Panc1 (cell line): ENCODE measurements around the gene MIPOL1. TPM values are rescaled to one million over a fixed set of nuclear protein-coding genes. Genes with fewer than 3 reads are reported as not detected.
"Not testable (repeated sequence)": the region's sequence is repeated elsewhere in the genome, so short reads cannot be mapped to it uniquely, and the experiment has no call there.

ENCODE experiments used
- ATAC-seq: fragments of 200-7000 bp; cut with Tn5 transposase; 2 replicates; pipeline ENCODE4 v1.9.1; 2020; ENCODE audit warnings: mild to moderate bottlenecking, moderate library complexity
- BruUV-seq: library from RNA; stranded (reverse); fragments of 400-500 nt; replicated peaks from 2 replicates; lab custom pipeline; 2021; lab: Mats Ljungman, UMichigan
- CTCF ChIA-PET: fragments of 300-600 bp; sonication (Branson Sonifier 250); formaldehyde crosslinking; loops from one replicate; lab custom pipeline; 2022; ENCODE audit warnings: antibody characterized with exemption; lab: Charles Lee
- POLR2A ChIA-PET: fragments of 300-600 bp; sonication (Branson Sonifier 250); formaldehyde crosslinking; loops from one replicate; lab custom pipeline; 2022; ENCODE audit warnings: antibody characterized with exemption; lab: Charles Lee
- DNase-seq: peaks from one replicate; pipeline ENCODE4 v3.0.0-alpha.2; 2010; ENCODE audit warnings: low read depth, low spot score
- H3K27ac ChIP-seq: 2 replicates; pipeline ENCODE4 v1.5.1; 2011; ENCODE audit warnings: mild to moderate bottlenecking, low read length, inconsistent platforms
- H3K27me3 ChIP-seq: fragments of 200-500 bp; sonication (Bioruptor generic); 2 replicates; pipeline ENCODE4 v1.6.0; 2014; ENCODE audit warnings: low read length, inconsistent platforms; ENCODE audit not compliant: control insufficient read depth, insufficient read depth
- H3K36me3 ChIP-seq: fragments of 200-500 bp; sonication (Bioruptor generic); 2 replicates; pipeline ENCODE4 v1.5.1; 2014; ENCODE audit warnings: inconsistent platforms, mild to moderate bottlenecking, low read length, moderate library complexity; ENCODE audit not compliant: control insufficient read depth, insufficient read depth
- H3K4me1 ChIP-seq: 2 replicates; pipeline ENCODE4 v1.5.1; 2011; ENCODE audit warnings: inconsistent platforms, mild to moderate bottlenecking, low read length, moderate library complexity; ENCODE audit not compliant: control insufficient read depth, insufficient read depth
- H3K4me3 ChIP-seq, 2 experiments: 2 replicates each; pipeline ENCODE4 v1.5.1; 2011 to 2012; ENCODE audit warnings: low read depth in 2 of 2, low read length in 2 of 2, mild to moderate bottlenecking in 2 of 2, inconsistent platforms in 1 of 2, moderate library complexity in 1 of 2
- H3K9me3 ChIP-seq: fragments of 200-500 bp; sonication (Bioruptor generic); 2 replicates; pipeline ENCODE4 v1.5.1; 2014; ENCODE audit warnings: low read depth, mild to moderate bottlenecking, inconsistent platforms, low read length, moderate library complexity; ENCODE audit not compliant: control insufficient read depth, insufficient read depth
- POLR2AphosphoS5 ChIP-seq: IDR thresholded peaks from 2 replicates; pipeline ENCODE4 v1.6.1; 2012; ENCODE audit warnings: mild to moderate bottlenecking, low read depth, low read length, moderate library complexity
- REST ChIP-seq, 2 experiments: IDR thresholded peaks; 2 replicates each; pipeline ENCODE4 v1.6.1; 2011 to 2012; ENCODE audit warnings: low read depth in 2 of 2, control low read depth in 1 of 2, low read length in 1 of 2, mild to moderate bottlenecking in 1 of 2, moderate library complexity in 1 of 2; ENCODE audit not compliant: insufficient read depth in 1 of 2
- SIN3A ChIP-seq: IDR thresholded peaks from 2 replicates; pipeline ENCODE4 v1.6.1; 2012; ENCODE audit warnings: low read depth, mild to moderate bottlenecking, low read length, moderate library complexity, borderline replicate concordance; ENCODE audit not compliant: insufficient read depth
- TCF7L2 ChIP-seq: IDR thresholded peaks from 2 replicates; pipeline ENCODE4 v1.6.1; 2011; ENCODE audit warnings: mild to moderate bottlenecking, low read depth, low read length, inconsistent platforms
- in situ Hi-C: cut with HindIII; loops from 2 replicates; pipeline ENCODE4 v1.10.0; 2016; ENCODE audit warnings: low sequenced_read_pairs, low pct_unique_long_range_greater_than_20kb
- intact Hi-C: fragments of 100-400 bp; cut with micrococcal nuclease; formaldehyde crosslinking; loops from one replicate; pipeline ENCODE4 v1.10.0; 2022; ENCODE audit not compliant: unreplicated experiment
- total RNA-seq: library from RNA; stranded (reverse); gene quantifications from one replicate; pipeline ENCODE4 v1.2.1, GENCODE V29; 2021; ENCODE audit not compliant: unreplicated experiment
- TF ChIP-seq, protein P1 (sequence below): fragments of 450-650 bp; IDR thresholded peaks from 2 replicates; pipeline ENCODE4 v1.5.1; 2017; ENCODE audit warnings: mild to moderate bottlenecking

Gene MIPOL1
- total RNA-seq, 1 experiment from 2014 or later, result 12.8 TPM

DNA sequence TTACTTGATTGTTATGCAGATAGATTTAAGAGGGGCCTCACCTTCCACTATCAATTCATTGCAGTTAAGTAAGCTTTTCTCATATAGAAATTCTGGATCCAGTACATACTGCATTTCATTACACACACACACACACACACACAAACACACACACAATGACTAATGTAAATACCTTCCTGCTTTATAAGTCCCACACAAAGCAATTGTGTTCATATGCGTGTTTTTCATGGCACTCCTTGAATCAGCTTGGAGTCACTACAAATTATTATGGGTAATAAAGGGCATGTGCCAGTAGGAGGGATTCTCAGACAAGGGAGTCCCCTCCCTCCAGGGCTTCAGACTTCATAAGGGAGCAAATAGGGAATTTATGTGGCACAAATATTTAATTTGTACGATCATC is 4.5 kb downstream of the MIPOL1 start:
- Histone ChIP-seq H3K27ac (no peak overlapping the region), H3K4me1 (peaks cover 10% of the 10 kb centered on the region; the same call in 1 of the 2 replicates), H3K4me3 (no peak overlapping the region), H3K36me3 (no peaks in the 10 kb centered on the region; the same call in 1 of the 2 replicates), H3K9me3 (no peaks in the 10 kb centered on the region), H3K27me3 (no peaks in the 10 kb centered on the region)
- ATAC-seq (no peak), DNase-seq (no peak)
- POLR2A ChIA-PET, result interaction anchor here (0.6 kb wide), 1 partner anchor 215 kb away, joined by 3 read pairs; no protein-coding TSS in a partner anchor
- intact Hi-C loops, result no loop called here
- in situ Hi-C loops, result no loop called here
- BruUV-seq, result no TSS peak
- TF ChIP-seq SIN3A (no peak), TCF7L2 (no peak)
- CTCF ChIA-PET, result no interaction called here

GRCh38 chr14:37202812-37203211 is 5.1 kb downstream of the MIPOL1 start:
- intact Hi-C loops (no loop called here), in situ Hi-C loops (no loop called here)
- no peaks in the 10 kb centered on the region for H3K9me3 ChIP-seq
- no peaks in the 10 kb centered on the region for H3K27me3 ChIP-seq
- ChIA-PET CTCF (no interaction called here), POLR2A (interaction anchor here (0.6 kb wide), 1 partner anchor 215 kb away, joined by 3 read pairs; no protein-coding TSS in a partner anchor)
- H3K4me3 ChIP-seq, result no peak overlapping the region
- peaks cover 10% of the 10 kb centered on the region; the same call in 1 of the 2 replicates for H3K4me1 ChIP-seq
- no peak overlapping the region for H3K27ac ChIP-seq
- DNase-seq, result no peak
- no peaks in the 10 kb centered on the region; the same call in 1 of the 2 replicates for H3K36me3 ChIP-seq
- ATAC-seq, result no peak
- no TSS peak for BruUV-seq
- TF ChIP-seq, protein P1, sequence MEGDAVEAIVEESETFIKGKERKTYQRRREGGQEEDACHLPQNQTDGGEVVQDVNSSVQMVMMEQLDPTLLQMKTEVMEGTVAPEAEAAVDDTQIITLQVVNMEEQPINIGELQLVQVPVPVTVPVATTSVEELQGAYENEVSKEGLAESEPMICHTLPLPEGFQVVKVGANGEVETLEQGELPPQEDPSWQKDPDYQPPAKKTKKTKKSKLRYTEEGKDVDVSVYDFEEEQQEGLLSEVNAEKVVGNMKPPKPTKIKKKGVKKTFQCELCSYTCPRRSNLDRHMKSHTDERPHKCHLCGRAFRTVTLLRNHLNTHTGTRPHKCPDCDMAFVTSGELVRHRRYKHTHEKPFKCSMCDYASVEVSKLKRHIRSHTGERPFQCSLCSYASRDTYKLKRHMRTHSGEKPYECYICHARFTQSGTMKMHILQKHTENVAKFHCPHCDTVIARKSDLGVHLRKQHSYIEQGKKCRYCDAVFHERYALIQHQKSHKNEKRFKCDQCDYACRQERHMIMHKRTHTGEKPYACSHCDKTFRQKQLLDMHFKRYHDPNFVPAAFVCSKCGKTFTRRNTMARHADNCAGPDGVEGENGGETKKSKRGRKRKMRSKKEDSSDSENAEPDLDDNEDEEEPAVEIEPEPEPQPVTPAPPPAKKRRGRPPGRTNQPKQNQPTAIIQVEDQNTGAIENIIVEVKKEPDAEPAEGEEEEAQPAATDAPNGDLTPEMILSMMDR, result no peak
- TF ChIP-seq TCF7L2 (no peak), POLR2AphosphoS5 (no peak), SIN3A (no peak), REST (IDR thresholded peaks at IDR 0.05; ENCODE audit: insufficient read depth in 1 of 2, low read depth in 2 of 2, low read length in 1 of 2) (no peak)

- no peaks in the 10 kb centered on the region for H3K9me3 ChIP-seq
- in situ Hi-C loops (no loop called here), intact Hi-C loops (no loop called here)
- H3K36me3 ChIP-seq, result no peaks in the 10 kb centered on the region
- H3K4me3 ChIP-seq, result no peak overlapping the region
- H3K27ac ChIP-seq, result no peak overlapping the region
- no peak for TF ChIP-seq POLR2AphosphoS5
- TF ChIP-seq, protein P1, result no peak
- ChIA-PET POLR2A (no interaction called here), CTCF (no interaction called here)
- DNase-seq, result no peak
- ATAC-seq, result no peak
- H3K27me3 ChIP-seq, result no peaks in the 10 kb centered on the region
- BruUV-seq, result no TSS peak
- H3K4me1 ChIP-seq, result peaks cover 10% of the 10 kb centered on the region; the same call in 1 of the 2 replicates
These were observed 5.7 kb downstream of the MIPOL1 start for GRCh38 chr14:37203423-37203822.

- H3K4me3 ChIP-seq, in situ Hi-C loops, H3K9me3 ChIP-seq, DNase-seq, ATAC-seq, H3K4me1 ChIP-seq, H3K27me3 ChIP-seq, H3K36me3 ChIP-seq, CTCF ChIA-PET, intact Hi-C loops, BruUV-seq, H3K27ac ChIP-seq, POLR2A ChIA-PET: not testable (repeated sequence)
These were observed 8.2 kb downstream of the MIPOL1 start for GRCh38 chr14:37205623-37206605.
